Coronary artery (tissue), 2 donors: ENCODE data around the gene OR5K1.

ENCODE experiments used
- DNase-seq: peaks from one replicate; pipeline ENCODE4 v3.0.0-alpha.2; 2017; ENCODE audit warnings: low spot score
- H3K27ac ChIP-seq, 2 donors: fragments of 200-600 bp; sonication (generic); one replicate each; pipeline ENCODE4 v1.5.1; 2016 to 2019
- H3K4me3 ChIP-seq: fragments of 200-600 bp; sonication (generic); 2 replicates; pipeline ENCODE4 v1.5.1; 2016; ENCODE audit warnings: mild to moderate bottlenecking, moderate library complexity
- CTCF ChIP-seq: fragments of 200-600 bp; sonication (generic); IDR thresholded peaks from one replicate; pipeline ENCODE4 v1.5.1; 2019; ENCODE audit warnings: antibody characterized with exemption

The OR5K1 gene

GRCh38 chr3:98450372-98450771 is 12.6 kb upstream of the OR5K1 start:
- no peak overlapping the region for H3K27ac ChIP-seq
- no peak for DNase-seq
- no peak overlapping the region for H3K4me3 ChIP-seq
- no peak for TF ChIP-seq CTCF

- no peak overlapping the region for H3K4me3 ChIP-seq
- DNase-seq: no peak
- no peak for TF ChIP-seq CTCF
- H3K27ac ChIP-seq: no peak overlapping the region
These were observed 9.2 kb upstream of the OR5K1 start for GRCh38 chr3:98453827-98454226.

GRCh38 chr3:98454929-98455328 is 8.1 kb upstream of the OR5K1 start:
- DNase-seq: no peak
- no peak overlapping the region for H3K27ac ChIP-seq
- H3K4me3 ChIP-seq: no peak overlapping the region
- TF ChIP-seq CTCF: no peak

- DNase-seq: no peak
- no peak overlapping the region for H3K4me3 ChIP-seq
- H3K27ac ChIP-seq: no peak overlapping the region
- TF ChIP-seq CTCF: no peak
These were observed 5.5 kb upstream of the OR5K1 start for GRCh38 chr3:98457543-98457942.

- no peak overlapping the region for H3K4me3 ChIP-seq
- no peak overlapping the region for H3K27ac ChIP-seq
- TF ChIP-seq CTCF: no peak
- no peak for DNase-seq
These were observed 2.8 kb upstream of the OR5K1 start for GRCh38 chr3:98460220-98460619.

GRCh38 chr3:98482717-98483482 is 19.9 kb downstream of the OR5K1 start:
- no peak for DNase-seq
- TF ChIP-seq CTCF: no peak
- Histone ChIP-seq H3K27ac (no peak overlapping the region), H3K4me3 (no peak overlapping the region)

- no peak for DNase-seq
- no peak for TF ChIP-seq CTCF
- Histone ChIP-seq H3K4me3 (no peak overlapping the region), H3K27ac (no peak overlapping the region)
These were observed 20.6 kb downstream of the OR5K1 start for GRCh38 chr3:98483626-98484025.
